ENCODE results near the gene EDA.

Gene EDA

GRCh38 chrX:70033348-70034051 lies 417.6 kb downstream of the EDA start:
- H3K36me3 ChIP-seq (ENCODE audit: insufficient read depth, low read length): no peaks in the 10 kb centered on the region
- peaks cover 18% of the 10 kb centered on the region for H3K4me1 ChIP-seq (ENCODE audit: insufficient read depth, low read length)
- no peak overlapping the region for H3K9ac ChIP-seq (ENCODE audit: low read depth, low read length)
- no peaks in the 10 kb centered on the region for H3K9me3 ChIP-seq (ENCODE audit: control insufficient read depth, insufficient read depth, low read length)

- Histone ChIP-seq H3K9me3 (ENCODE audit: control insufficient read depth, insufficient read depth, low read length) (no peaks in the 10 kb centered on the region), H3K36me3 (ENCODE audit: insufficient read depth, low read length) (no peaks in the 10 kb centered on the region), H3K4me1 (ENCODE audit: insufficient read depth, low read length) (peaks cover 12% of the 10 kb centered on the region), H3K9ac (ENCODE audit: low read depth, low read length) (no peak overlapping the region)
Observed at GRCh38 chrX:70034646-70035045, 418.7 kb downstream of the EDA start.

DNA sequence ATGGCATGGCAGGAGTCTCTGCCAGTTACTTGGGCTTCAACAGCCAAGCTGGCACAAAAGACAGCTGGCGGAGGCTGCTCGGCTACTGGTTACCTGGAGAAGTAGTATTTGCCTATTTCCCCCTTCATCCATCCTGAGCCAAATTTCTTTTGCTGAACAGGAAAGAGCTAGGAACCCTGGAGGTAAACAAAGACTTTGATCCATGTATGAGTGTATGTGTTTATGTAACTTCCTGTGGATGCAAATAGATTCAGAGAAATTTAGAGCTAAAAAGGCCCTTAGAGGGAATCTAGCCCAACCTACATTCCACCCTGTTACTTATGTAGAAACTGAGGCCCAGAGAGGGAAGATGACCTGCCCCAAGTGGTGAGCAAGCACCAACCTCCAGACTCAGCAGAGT lies 422.6 kb downstream of the EDA start:
- H3K36me3 ChIP-seq (ENCODE audit: insufficient read depth, low read length): no peaks in the 10 kb centered on the region
- no peaks in the 10 kb centered on the region for H3K9me3 ChIP-seq (ENCODE audit: control insufficient read depth, insufficient read depth, low read length)
- H3K9ac ChIP-seq (ENCODE audit: low read depth, low read length): no peak overlapping the region
- peaks cover 9% of the 10 kb centered on the region for H3K4me1 ChIP-seq (ENCODE audit: insufficient read depth, low read length)

DNA sequence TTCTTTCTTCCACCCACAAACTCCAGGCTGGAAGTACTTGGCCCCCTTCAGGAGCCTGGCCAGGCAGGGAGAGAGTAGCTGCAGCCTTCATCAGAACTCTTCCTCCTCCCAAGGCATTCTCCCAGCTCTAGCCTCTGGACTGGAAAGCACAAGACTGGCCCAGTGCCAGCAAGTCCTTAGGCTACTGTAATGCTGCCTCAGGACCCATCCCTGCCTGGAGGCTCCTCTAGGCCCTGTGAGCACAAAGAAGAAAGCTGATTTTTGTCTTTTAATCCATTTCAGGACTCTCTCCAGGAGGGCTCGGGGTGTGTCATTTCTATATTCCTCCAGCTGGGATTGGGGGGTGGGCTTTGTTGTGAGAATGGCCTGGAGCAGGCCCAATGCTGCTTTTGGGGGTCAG lies 423.0 kb downstream of the EDA start:
- H3K4me1 ChIP-seq (ENCODE audit: insufficient read depth, low read length): peaks cover 5% of the 10 kb centered on the region
- no peaks in the 10 kb centered on the region for H3K9me3 ChIP-seq (ENCODE audit: control insufficient read depth, insufficient read depth, low read length)
- H3K36me3 ChIP-seq (ENCODE audit: insufficient read depth, low read length): no peaks in the 10 kb centered on the region
- no peak overlapping the region for H3K9ac ChIP-seq (ENCODE audit: low read depth, low read length)

DNA sequence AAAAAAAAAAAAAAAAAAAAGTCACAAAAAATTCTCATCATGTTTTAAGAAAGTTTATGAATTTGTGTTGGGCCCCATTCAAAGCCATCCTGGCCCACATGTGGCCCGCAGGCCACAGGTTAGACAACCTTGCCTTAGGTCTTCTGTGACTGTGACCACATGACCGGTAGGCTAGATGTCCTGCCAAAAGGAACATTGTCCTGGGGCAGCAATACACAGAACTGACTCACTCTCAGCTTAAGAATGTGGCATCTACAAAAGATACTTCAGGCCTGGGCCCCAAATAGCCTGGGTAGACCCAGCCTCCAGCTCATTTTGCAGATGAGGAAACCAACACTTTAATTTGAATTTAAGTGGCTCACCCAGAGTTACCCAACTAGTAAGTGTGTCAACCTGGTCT lies 423.8 kb downstream of the EDA start:
- Histone ChIP-seq H3K4me1 (ENCODE audit: insufficient read depth, low read length) (peaks cover 3% of the 10 kb centered on the region; the same call in 1 of the 2 replicates), H3K9me3 (ENCODE audit: control insufficient read depth, insufficient read depth, low read length) (no peaks in the 10 kb centered on the region), H3K36me3 (ENCODE audit: insufficient read depth, low read length) (no peaks in the 10 kb centered on the region), H3K9ac (ENCODE audit: low read depth, low read length) (no peak overlapping the region)

DNA sequence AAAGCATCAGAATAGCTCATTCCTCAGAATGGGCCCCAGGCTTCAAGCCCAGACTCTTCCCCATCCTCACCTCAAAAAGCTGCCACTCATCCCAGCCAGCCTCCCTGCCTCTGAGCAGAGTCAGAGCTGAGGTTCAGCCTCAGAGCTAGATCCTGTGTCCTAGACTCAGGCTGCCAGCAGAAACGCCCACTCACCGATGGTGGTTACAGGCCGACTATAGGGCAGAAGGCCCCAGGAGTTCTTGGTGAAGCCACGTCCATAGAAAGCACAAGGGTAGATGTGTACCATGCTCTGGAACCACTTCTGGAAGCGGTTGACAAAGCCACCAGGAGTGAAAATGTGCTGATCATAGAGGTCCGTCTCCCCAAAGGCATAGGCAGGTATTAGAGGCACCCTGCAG lies 426.1 kb downstream of the EDA start:
- Histone ChIP-seq H3K9me3 (ENCODE audit: control insufficient read depth, insufficient read depth, low read length) (no peaks in the 10 kb centered on the region), H3K9ac (ENCODE audit: low read depth, low read length) (no peak overlapping the region), H3K36me3 (ENCODE audit: insufficient read depth, low read length) (no peaks in the 10 kb centered on the region), H3K4me1 (ENCODE audit: insufficient read depth, low read length) (peaks cover 3% of the 10 kb centered on the region; the same call in 1 of the 2 replicates)

DNA sequence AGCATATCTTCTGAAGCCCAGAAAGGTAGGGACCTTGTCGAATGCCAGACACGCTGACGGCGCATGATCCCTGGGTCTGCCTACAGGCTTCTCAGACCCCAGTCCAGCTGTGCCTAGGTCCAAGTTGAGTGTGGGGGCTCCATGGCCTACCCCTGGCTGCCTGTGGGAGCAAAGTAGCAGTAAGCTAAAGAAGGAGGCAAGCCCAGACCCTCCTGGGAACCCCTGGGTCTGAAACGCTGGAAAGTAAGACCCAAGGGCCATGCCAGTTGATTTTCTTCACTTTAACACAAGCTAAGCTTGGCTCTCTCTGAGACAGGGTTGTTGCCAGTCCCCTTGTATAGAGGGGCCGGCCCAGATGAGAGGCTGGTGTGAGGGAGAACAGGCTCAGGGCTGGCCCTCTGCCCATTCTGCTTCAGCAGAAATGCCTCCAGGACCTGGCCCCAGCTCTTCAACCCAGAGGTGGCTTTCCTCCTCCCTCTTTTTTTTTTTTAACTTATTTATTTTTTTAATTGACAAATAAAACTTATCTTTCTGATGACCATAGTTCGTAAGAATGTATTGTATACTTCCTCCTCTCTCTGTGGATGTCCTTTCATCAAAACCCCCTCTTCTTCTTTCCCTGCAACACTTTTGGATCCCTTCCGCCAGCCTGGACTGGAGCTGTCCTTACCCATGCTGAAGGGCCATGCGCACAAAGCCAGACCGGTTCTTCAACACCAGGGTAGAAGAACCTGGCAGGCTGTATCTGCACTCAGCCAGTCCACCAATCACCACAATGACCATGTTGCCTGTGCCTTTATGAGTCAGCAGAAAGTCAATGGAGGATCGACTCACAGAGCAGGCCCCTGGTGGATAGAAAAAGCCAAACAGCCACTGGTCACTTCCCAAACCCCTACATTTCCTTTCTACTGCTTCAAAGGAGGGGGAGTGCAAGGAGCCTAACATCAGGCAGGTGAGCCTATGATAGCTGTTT lies 426.8 kb downstream of the EDA start:
- H3K9me3 ChIP-seq (ENCODE audit: control insufficient read depth, insufficient read depth, low read length): no peaks in the 10 kb centered on the region
- peaks cover 3% of the 10 kb centered on the region; the same call in 1 of the 2 replicates for H3K4me1 ChIP-seq (ENCODE audit: insufficient read depth, low read length)
- H3K9ac ChIP-seq (ENCODE audit: low read depth, low read length): no peak overlapping the region
- no peaks in the 10 kb centered on the region for H3K36me3 ChIP-seq (ENCODE audit: insufficient read depth, low read length)

GRCh38 chrX:70043685-70044084 lies 427.8 kb downstream of the EDA start:
- no peaks in the 10 kb centered on the region for H3K36me3 ChIP-seq (ENCODE audit: insufficient read depth, low read length)
- H3K4me1 ChIP-seq (ENCODE audit: insufficient read depth, low read length): peaks cover 3% of the 10 kb centered on the region; the same call in 1 of the 2 replicates
- H3K9ac ChIP-seq (ENCODE audit: low read depth, low read length): no peak overlapping the region
- no peaks in the 10 kb centered on the region for H3K9me3 ChIP-seq (ENCODE audit: control insufficient read depth, insufficient read depth, low read length)

DNA sequence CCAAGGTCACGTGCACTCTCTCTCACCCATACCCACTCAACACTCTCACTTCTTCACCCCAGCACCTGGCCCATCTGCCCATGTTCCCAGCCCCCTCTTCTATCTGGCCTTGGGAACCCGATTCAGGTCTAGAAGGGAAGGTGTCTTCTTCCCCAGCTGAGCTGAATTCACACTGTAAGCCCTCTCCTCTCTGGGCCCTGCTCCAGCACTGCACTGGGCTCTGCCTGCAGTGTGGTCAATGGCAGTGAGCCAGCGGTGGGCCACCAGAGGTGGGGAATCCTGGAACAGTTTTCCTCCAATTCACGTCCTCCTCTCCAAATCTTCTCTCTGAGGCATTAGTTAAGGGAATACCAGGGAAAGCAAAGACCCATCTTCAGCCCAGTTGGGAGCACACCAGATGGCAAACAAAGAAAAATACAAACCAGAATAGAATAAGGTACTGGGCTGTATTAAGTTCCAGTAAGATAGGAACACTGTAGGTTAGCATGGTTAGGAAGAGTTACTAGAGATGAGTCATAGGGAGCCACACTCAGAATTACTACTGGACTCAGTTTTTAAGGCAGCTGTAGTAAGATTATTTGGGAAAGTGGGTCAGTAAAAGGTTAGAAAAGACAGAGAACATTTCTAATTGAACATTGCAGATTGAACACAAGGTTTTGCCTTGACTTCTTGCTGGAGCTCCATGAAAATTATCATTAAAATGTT lies 428.8 kb downstream of the EDA start:
- Histone ChIP-seq H3K36me3 (ENCODE audit: insufficient read depth, low read length) (no peaks in the 10 kb centered on the region), H3K9ac (ENCODE audit: low read depth, low read length) (no peak overlapping the region), H3K4me1 (ENCODE audit: insufficient read depth, low read length) (peaks cover 3% of the 10 kb centered on the region; the same call in 1 of the 2 replicates), H3K9me3 (ENCODE audit: control insufficient read depth, insufficient read depth, low read length) (no peaks in the 10 kb centered on the region)

DNA sequence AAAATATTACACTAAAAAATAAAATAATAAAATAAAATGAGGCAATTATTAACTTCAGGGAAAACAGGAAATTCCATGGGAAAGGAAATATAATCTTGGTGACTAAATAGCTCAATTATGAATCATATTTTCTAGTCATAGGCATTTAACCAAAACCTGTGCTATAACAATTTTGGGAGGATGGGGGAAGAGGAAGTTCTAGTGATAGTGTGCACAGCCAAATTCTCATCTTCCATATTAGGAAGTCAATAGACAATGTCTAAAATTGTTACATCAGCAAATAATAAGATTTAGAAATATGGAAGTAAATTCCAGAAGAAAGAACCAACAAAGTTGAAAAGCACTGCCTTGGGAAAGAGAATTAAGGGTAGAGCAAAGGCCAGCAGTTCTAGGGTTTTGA lies 431.1 kb downstream of the EDA start:
- H3K36me3 ChIP-seq (ENCODE audit: insufficient read depth, low read length): no peaks in the 10 kb centered on the region
- no peaks in the 10 kb centered on the region for H3K9me3 ChIP-seq (ENCODE audit: control insufficient read depth, insufficient read depth, low read length)
- H3K4me1 ChIP-seq (ENCODE audit: insufficient read depth, low read length): peaks cover 3% of the 10 kb centered on the region; the same call in 1 of the 2 replicates
- no peak overlapping the region for H3K9ac ChIP-seq (ENCODE audit: low read depth, low read length)

- Histone ChIP-seq H3K4me1 (ENCODE audit: insufficient read depth, low read length) (no peaks in the 10 kb centered on the region), H3K36me3 (ENCODE audit: insufficient read depth, low read length) (no peaks in the 10 kb centered on the region)
Observed at GRCh38 chrX:70049406-70049805, 433.5 kb downstream of the EDA start.

GRCh38 chrX:70049925-70050324 lies 434.0 kb downstream of the EDA start, which contains the start of gene AWAT2:
AWAT2 (minus strand) TSS chrX:70049938; CDS start chrX:70049932, 6 bp downstream.
- no peaks in the 10 kb centered on the region for H3K4me1 ChIP-seq (ENCODE audit: insufficient read depth, low read length)
- H3K9ac ChIP-seq (ENCODE audit: low read depth, low read length): no peak within 1 kb of the TSS
- H3K9me3 ChIP-seq (ENCODE audit: control insufficient read depth, insufficient read depth, low read length): no peaks in the 10 kb centered on the region
- no peaks in the 10 kb centered on the region for H3K36me3 ChIP-seq (ENCODE audit: insufficient read depth, low read length)

More at GRCh38 chrX:70049406-70049805, 433.5 kb downstream of the EDA start:
- H3K9ac ChIP-seq (ENCODE audit: low read depth, low read length): no peak overlapping the region
- H3K9me3 ChIP-seq (ENCODE audit: control insufficient read depth, insufficient read depth, low read length): no peaks in the 10 kb centered on the region

GRCh38 chrX:70052895-70053615 lies 437.1 kb downstream of the EDA start:
- Histone ChIP-seq H3K9ac (ENCODE audit: low read depth, low read length) (no peak overlapping the region), H3K36me3 (ENCODE audit: insufficient read depth, low read length) (no peaks in the 10 kb centered on the region), H3K4me1 (ENCODE audit: insufficient read depth, low read length) (no peaks in the 10 kb centered on the region), H3K9me3 (ENCODE audit: control insufficient read depth, insufficient read depth, low read length) (no peaks in the 10 kb centered on the region)

DNA sequence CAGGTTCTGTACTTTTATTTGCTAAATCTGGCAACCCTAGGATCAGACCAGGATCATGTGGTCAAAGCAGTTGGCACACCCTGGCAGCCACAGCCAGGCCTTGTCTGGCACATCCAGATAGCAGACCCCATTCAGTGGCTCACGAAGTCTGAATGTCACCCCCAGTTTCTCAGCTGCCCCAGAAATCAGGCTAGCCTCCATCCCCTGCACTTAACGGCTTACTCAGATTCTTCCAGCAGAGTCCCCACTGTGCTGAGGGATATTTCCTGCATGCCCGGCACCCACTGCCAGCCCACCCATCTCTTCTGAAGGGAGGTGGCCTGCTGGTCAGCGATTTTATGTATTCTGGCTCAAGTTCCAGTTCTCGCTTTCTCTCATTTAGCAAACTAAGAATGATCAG lies 438.5 kb downstream of the EDA start:
- Histone ChIP-seq H3K9me3 (ENCODE audit: control insufficient read depth, insufficient read depth, low read length) (no peaks in the 10 kb centered on the region), H3K4me1 (ENCODE audit: insufficient read depth, low read length) (no peaks in the 10 kb centered on the region), H3K9ac (ENCODE audit: low read depth, low read length) (no peak overlapping the region)

More for the DNA sequence above, 438.5 kb downstream of the EDA start:
- no peaks in the 10 kb centered on the region for H3K36me3 ChIP-seq (ENCODE audit: insufficient read depth, low read length)

Measured in ES-I3 (cell line).